GM21529 (cell line): ENCODE data around the gene NOS1AP.

Experiments
- ATAC-seq: cut with Tn5 transposase; IDR thresholded peaks from one replicate; pipeline ENCODE4 v1.9.1; 2021; ENCODE audit not compliant: unreplicated experiment

NOS1AP gene

GRCh38 chr1:162360237-162360873 is 290.9 kb downstream of the NOS1AP start:
- no peak for ATAC-seq

GRCh38 chr1:162360874-162361260 is 291.4 kb downstream of the NOS1AP start:
- no peak for ATAC-seq

GRCh38 chr1:162361349-162361748 is 291.9 kb downstream of the NOS1AP start:
- ATAC-seq: peak; percentile 35

GRCh38 chr1:162363823-162364222 is 294.3 kb downstream of the NOS1AP start:
- no peak for ATAC-seq

GRCh38 chr1:162364498-162364897 is 295.0 kb downstream of the NOS1AP start:
- no peak for ATAC-seq

DNA sequence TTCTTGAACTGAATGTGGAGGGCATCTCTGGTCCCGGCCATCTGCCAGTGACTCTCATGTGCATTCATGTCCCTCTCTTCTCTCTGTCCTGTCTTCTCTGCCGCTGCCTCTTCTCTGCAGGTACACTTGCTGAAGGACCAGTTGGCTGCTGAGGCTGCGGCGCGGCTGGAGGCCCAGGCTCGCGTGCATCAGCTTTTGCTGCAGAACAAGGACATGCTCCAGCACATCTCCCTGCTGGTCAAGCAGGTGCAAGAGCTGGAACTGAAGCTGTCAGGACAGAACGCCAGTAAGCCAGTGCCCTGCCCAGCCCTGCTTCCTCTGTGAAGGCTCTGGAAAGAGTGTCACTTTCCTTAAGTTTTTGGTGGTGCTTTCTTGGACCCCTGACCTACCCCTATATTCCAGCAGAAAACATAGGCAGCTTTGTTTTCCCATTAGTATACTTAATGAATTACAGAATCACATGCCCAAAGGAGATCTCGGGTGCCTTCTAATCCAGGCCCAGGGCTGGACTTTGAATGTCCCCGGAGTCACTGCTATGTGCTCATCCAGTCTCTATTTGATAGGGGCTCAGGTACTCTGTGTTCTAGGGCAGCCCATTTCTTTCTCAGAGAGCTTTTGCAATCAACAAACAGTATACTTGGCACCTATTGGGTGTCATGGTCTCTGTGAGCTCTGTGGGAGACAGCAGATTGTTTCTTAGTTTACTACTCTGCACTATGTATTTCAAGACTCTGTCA is 296.0 kb downstream of the NOS1AP start:
- ATAC-seq: no peak

DNA sequence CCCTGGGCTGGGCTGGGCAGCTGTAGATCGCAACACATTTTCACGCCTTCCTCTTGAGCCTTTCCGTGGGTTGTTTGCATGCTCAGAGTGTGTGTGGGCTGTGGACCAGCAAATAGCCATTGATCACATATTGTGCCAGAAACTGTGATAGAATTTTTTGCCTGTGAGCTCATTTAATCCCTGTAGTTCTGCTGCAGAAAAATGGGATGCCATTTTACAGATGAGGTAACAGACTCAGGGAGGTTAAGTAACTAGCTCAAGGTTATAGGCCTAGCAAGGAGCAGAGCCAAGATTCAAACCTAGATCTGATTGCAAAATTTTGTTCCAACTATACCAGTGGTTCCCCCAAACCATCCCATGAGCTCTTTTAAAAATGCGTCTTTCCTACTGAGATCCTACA is 296.7 kb downstream of the NOS1AP start:
- ATAC-seq: no peak

GRCh38 chr1:162366671-162367070 is 297.2 kb downstream of the NOS1AP start:
- no peak for ATAC-seq

DNA sequence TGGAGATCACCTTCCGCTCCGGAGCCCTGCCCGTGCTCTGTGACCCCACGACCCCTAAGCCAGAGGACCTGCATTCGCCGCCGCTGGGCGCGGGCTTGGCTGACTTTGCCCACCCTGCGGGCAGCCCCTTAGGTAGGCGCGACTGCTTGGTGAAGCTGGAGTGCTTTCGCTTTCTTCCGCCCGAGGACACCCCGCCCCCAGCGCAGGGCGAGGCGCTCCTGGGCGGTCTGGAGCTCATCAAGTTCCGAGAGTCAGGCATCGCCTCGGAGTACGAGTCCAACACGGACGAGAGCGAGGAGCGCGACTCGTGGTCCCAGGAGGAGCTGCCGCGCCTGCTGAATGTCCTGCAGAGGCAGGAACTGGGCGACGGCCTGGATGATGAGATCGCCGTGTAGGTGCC is 297.6 kb downstream of the NOS1AP start:
- ATAC-seq: no peak

- ATAC-seq: no peak
Measured at GRCh38 chr1:162367772-162368171, 298.3 kb downstream of the NOS1AP start.

DNA sequence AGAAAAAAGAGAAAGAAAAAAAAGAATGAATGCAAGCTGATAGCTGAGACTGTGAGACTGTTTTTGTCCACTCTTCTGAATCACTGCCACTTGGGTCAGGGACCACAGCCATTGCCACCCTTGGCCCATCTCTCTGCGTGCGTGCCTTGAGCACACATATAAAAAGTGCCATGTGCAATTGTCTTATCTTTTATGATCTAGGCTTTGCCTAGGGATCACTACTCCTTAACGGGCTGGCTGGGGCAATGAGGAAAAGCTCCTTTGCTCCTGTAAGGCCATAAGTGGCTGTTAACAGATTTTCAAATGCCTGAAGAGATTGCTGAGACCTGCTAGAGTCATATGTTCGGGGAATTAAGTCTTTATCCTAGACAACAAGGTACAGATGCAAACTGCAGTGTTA is 299.0 kb downstream of the NOS1AP start:
- ATAC-seq: no peak

DNA sequence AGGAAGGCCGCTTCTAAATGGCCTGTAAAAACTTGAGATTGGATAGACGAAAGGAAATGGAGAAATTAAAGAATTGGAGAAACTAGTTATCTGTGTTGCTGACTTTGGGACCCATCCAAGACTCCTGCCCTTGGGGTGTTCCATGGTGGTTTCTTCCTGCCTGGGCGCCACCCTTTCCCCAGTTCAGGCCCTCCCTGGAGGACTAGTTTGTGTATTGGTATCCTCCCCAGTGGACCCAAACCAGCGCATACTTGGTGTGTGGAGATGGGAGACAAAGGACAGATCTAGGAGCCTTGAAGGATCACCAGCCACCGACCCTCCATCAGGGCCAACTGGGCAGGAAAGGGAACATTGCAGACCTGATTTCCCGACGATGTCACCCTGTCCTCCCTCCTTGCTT is 300.1 kb downstream of the NOS1AP start:
- ATAC-seq: no peak

GRCh38 chr1:162370161-162370560 is 300.7 kb downstream of the NOS1AP start:
- ATAC-seq: no peak

DNA sequence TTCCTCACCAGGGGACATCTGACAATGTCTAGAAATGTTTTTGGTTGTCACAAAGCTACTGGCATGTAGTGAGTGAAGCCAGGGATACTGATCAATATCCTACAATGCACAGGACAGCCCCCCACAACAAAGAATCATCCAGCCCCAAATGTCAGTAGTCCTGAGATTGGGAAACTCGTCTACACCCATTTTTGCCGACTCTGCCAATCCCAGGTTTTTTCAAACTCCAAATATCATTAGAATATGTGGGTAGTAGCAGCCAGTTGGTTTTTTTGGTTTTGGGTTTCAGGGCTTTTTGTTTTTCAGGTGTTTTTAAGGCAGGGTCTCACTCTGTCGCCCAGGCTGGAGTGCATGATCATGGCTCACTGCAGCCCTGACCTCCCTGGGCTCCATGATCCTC is 301.2 kb downstream of the NOS1AP start:
- no peak for ATAC-seq

DNA sequence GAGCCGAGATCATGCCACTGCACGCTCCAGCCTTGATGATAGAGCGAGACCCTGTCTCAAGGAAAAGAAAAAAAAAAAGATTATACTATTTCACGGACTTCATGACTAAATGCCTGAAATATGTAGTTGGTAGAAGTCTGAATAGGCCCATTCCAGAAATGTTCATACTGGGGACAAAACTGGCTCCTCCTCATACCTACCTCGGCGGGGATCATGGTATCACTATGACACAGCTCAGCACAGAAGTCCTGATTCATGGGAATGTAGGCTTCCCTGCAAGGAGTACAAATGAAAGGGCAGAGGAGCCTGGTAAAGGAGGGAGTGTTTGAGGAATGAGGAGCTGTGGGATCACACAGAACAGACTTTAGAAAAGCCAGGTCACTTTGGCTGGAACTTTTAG is 302.1 kb downstream of the NOS1AP start:
- ATAC-seq: no peak

- ATAC-seq: no peak
Measured at GRCh38 chr1:162372159-162373071, 302.9 kb downstream of the NOS1AP start.

DNA sequence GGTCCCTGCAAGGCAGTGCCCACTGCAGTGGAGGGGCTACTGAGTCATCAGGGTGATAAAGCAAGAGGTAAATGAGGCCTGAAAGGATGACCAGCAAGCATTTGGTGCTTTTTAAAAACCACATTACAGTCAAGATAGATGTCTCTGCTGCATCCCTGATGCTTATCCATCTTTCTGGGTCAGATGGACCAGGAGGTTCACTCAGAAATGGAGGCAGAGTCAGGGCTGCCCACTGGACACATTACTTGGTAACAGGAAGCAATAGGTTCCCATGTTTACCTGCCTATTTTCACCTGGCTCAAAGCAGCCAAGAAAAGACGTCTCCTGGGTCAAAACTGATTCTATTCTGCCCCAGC is 303.6 kb downstream of the NOS1AP start:
- ATAC-seq: no peak

DNA sequence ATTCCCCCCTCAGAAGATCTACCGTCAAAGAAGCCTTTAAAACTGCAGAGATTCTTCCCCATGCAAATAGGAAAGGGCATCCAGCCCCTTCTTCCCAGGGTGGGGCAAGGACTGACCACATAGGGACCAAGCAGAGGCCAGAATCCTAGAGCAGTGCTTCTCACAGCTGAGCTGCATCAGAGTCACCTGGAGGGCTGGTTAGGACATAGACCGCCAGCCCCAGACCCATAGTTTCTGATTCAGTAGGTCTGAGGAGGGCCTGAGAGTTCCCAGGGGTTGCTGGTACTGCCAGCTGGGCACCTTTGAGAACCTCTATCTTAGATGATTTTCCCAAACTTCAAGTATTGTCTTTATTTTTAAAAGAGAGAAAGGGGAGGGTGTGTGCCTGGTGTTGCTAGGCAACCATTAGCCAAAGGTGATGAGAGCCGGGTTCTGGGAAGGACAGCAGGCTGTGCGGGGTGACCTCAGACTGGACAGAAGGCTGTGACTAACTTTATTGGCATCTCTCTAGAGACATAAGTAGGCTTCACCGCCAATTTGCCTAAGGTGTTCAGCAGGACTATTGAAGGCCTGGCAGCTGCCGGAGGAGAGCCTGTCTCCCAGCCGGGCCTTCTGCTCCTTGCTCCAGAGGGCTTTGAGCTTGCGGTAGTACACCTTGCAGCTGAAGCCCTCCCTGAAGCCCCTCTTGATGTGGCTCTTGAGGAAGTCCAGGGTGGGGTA is 304.2 kb downstream of the NOS1AP start:
- ATAC-seq: no peak

GRCh38 chr1:162374406-162374805 is 304.9 kb downstream of the NOS1AP start:
- no peak for ATAC-seq

- ATAC-seq: no peak
Measured at GRCh38 chr1:162375463-162375862, 306.0 kb downstream of the NOS1AP start.

DNA sequence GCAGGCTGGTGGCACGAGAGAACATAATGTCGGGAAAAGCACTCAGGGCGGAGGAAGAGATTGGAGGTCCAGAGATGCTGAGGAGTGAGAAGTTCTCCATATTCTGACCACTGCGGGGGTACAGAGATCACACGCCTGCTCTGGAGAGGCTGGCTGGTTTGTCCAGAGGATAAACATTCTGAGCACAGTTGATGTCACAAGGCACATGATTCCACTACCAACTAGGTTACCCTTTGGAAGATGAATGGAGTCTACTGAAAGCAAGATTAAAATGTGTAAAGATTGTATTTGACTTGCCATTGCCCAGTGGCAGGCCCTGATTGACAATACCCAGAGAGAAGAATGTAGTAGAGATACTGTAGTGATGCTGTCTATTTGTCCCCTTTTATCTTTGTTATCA is 307.2 kb downstream of the NOS1AP start, which contains the start of gene SPATA46:
SPATA46 (minus strand) TSS at position 164 of the 400 bp plus-strand sequence; CDS start at position 100, 64 bp downstream.
- no peak for ATAC-seq
